Endothelial cell (in vitro differentiated cells): Measurements from ENCODE around the gene STARD3NL. TPM values are rescaled to one million over a fixed set of nuclear protein-coding genes. Genes with fewer than 3 reads are reported as not detected.

Experiments
- DNase-seq: peaks from one replicate; pipeline ENCODE4 v3.0.0; 2021; ENCODE audit warnings: low spot score
- H3K27ac Mint-ChIP-seq: one replicate; pipeline ENCODE4 v1.8.0; 2021; ENCODE audit warnings: mixed read lengths, inconsistent platforms; ENCODE audit not compliant: unreplicated experiment
- H3K27me3 Mint-ChIP-seq: one replicate; pipeline ENCODE4 v1.8.0; 2021; ENCODE audit warnings: mild to moderate bottlenecking, moderate library complexity, mixed read lengths, inconsistent platforms; ENCODE audit not compliant: unreplicated experiment
- H3K36me3 Mint-ChIP-seq: one replicate; pipeline ENCODE4 v1.8.0; 2021; ENCODE audit warnings: mild to moderate bottlenecking, low read depth, mixed read lengths, inconsistent platforms; ENCODE audit not compliant: unreplicated experiment
- H3K4me1 Mint-ChIP-seq: one replicate; pipeline ENCODE4 v1.8.0; 2021; ENCODE audit warnings: mild to moderate bottlenecking, mixed read lengths, inconsistent platforms; ENCODE audit not compliant: unreplicated experiment
- H3K4me3 Mint-ChIP-seq: one replicate; pipeline ENCODE4 v1.8.0; 2021; ENCODE audit warnings: mild to moderate bottlenecking, mixed read lengths, inconsistent platforms; ENCODE audit not compliant: unreplicated experiment
- H3K9me3 Mint-ChIP-seq: one replicate; pipeline ENCODE4 v1.8.0; 2021; ENCODE audit warnings: mixed read lengths, inconsistent platforms; ENCODE audit not compliant: unreplicated experiment
- CTCF ChIP-seq: fragments of 200-600 bp; sonication (generic); IDR thresholded peaks from one replicate; pipeline ENCODE4 v1.5.0; 2021; ENCODE audit warnings: antibody characterized with exemption; ENCODE audit not compliant: unreplicated experiment
- total RNA-seq: library from RNA; stranded (reverse); fragmentation: NEBNext Ultra II Directional; extraction: Animal tissue kit (Norgen Biotek cat#: 25700); gene quantifications from one replicate; pipeline ENCODE4 v1.2.1, GENCODE V29; 2021; ENCODE audit not compliant: unreplicated experiment

STARD3NL gene
- total RNA-seq, 1 donor from 2014 or later: 92.6 TPM

GRCh38 chr7:38160003-38160571 lies 18.0 kb upstream of the STARD3NL start:
- no peak overlapping the region for H3K4me3 Mint-ChIP-seq
- DNase-seq: no peak
- TF ChIP-seq CTCF: no peak
- no peaks in the 10 kb centered on the region for H3K9me3 Mint-ChIP-seq
- no peaks in the 10 kb centered on the region for H3K36me3 Mint-ChIP-seq
- peaks cover 3% of the 10 kb centered on the region for H3K27me3 Mint-ChIP-seq
- H3K4me1 Mint-ChIP-seq: no peaks in the 10 kb centered on the region
- no peak overlapping the region for H3K27ac Mint-ChIP-seq

- TF ChIP-seq CTCF: no peak
- Mint-ChIP-seq H3K27me3 (peaks cover 3% of the 10 kb centered on the region), H3K27ac (no peak overlapping the region), H3K36me3 (no peaks in the 10 kb centered on the region), H3K4me1 (no peaks in the 10 kb centered on the region), H3K9me3 (no peaks in the 10 kb centered on the region), H3K4me3 (no peak overlapping the region)
- no peak for DNase-seq
Observed at GRCh38 chr7:38162036-38162435, 16.0 kb upstream of the STARD3NL start.

GRCh38 chr7:38163671-38164070 lies 14.4 kb upstream of the STARD3NL start:
- Mint-ChIP-seq H3K9me3 (no peaks in the 10 kb centered on the region), H3K4me1 (no peaks in the 10 kb centered on the region), H3K36me3 (no peaks in the 10 kb centered on the region), H3K27me3 (peaks cover 3% of the 10 kb centered on the region), H3K27ac (no peak overlapping the region), H3K4me3 (no peak overlapping the region)
- no peak for TF ChIP-seq CTCF
- DNase-seq: no peak

- Mint-ChIP-seq H3K27ac (no peak overlapping the region), H3K4me1 (peaks cover 5% of the 10 kb centered on the region), H3K27me3 (no peaks in the 10 kb centered on the region), H3K36me3 (no peaks in the 10 kb centered on the region), H3K9me3 (no peaks in the 10 kb centered on the region), H3K4me3 (no peak overlapping the region)
- no peak for TF ChIP-seq CTCF
- no peak for DNase-seq
Observed at GRCh38 chr7:38168890-38169570, 9.0 kb upstream of the STARD3NL start.

GRCh38 chr7:38169847-38170246 lies 8.2 kb upstream of the STARD3NL start:
- no peak for TF ChIP-seq CTCF
- no peaks in the 10 kb centered on the region for H3K36me3 Mint-ChIP-seq
- no peak overlapping the region for H3K4me3 Mint-ChIP-seq
- DNase-seq: no peak
- H3K9me3 Mint-ChIP-seq: no peaks in the 10 kb centered on the region
- H3K4me1 Mint-ChIP-seq: peaks cover 5% of the 10 kb centered on the region
- H3K27me3 Mint-ChIP-seq: no peaks in the 10 kb centered on the region
- no peak overlapping the region for H3K27ac Mint-ChIP-seq
